ENCODE data around the gene FGF2.

- TF ChIP-seq CTCF (IDR thresholded peaks at IDR 0.05) (no peak), POLR2A (IDR thresholded peaks at IDR 0.05) (no peak)
Observed at GRCh38 chr4:122845760-122846159, 19.1 kb downstream of the FGF2 start.
